AG10803 (cell line): ENCODE data around the gene CHCHD3.

Experiments used
- DNase-seq: peaks from one replicate; pipeline ENCODE4 v3.0.0; 2010; ENCODE audit warnings: low read depth
- H3K4me3 ChIP-seq: 2 replicates; pipeline ENCODE4 v1.5.1; 2011; ENCODE audit warnings: mild to moderate bottlenecking, low read length, control low read depth
- TF ChIP-seq, protein P1 (sequence below): conservative IDR thresholded peaks from 2 replicates; pipeline ENCODE4 v1.5.1; 2011; ENCODE audit warnings: mild to moderate bottlenecking, low read length, control low read depth, inconsistent platforms

The CHCHD3 gene

DNA sequence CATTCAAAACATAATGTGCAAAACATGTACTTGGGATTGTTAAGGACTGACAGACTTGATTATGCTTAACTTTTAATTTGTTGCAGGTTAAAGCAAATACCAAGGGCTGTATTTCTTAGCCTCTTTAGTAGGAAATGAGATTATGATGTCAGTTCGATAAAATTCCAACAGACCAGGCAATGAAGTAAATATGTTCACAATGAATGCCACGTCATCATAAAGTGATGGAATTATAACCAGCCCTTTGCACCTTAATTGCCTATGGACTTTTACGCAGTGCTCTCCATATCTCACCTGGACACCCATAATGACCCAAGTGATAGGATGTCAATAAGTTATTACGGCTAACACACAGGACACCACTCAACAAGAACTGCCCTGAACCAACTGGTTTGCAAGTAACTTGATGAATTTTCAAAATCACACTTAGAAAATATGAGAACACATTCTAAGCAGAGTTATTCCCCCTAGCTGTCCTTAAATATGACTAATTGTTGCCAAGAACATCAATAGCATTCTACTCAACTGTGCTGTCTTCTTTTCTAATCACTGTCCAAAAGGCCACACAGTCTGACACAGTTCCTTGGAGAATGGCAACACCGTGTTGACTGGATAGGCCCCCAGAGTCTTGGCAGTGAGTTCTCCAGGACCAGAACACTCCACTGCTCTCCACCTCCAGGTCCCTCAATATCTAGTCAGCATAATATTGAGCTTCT lies 115.0 kb downstream of the CHCHD3 start:
- TF ChIP-seq, protein P1, sequence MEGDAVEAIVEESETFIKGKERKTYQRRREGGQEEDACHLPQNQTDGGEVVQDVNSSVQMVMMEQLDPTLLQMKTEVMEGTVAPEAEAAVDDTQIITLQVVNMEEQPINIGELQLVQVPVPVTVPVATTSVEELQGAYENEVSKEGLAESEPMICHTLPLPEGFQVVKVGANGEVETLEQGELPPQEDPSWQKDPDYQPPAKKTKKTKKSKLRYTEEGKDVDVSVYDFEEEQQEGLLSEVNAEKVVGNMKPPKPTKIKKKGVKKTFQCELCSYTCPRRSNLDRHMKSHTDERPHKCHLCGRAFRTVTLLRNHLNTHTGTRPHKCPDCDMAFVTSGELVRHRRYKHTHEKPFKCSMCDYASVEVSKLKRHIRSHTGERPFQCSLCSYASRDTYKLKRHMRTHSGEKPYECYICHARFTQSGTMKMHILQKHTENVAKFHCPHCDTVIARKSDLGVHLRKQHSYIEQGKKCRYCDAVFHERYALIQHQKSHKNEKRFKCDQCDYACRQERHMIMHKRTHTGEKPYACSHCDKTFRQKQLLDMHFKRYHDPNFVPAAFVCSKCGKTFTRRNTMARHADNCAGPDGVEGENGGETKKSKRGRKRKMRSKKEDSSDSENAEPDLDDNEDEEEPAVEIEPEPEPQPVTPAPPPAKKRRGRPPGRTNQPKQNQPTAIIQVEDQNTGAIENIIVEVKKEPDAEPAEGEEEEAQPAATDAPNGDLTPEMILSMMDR, result no peak
- DNase-seq, result peak; percentile 42
- H3K4me3 ChIP-seq, result no peak overlapping the region

DNA sequence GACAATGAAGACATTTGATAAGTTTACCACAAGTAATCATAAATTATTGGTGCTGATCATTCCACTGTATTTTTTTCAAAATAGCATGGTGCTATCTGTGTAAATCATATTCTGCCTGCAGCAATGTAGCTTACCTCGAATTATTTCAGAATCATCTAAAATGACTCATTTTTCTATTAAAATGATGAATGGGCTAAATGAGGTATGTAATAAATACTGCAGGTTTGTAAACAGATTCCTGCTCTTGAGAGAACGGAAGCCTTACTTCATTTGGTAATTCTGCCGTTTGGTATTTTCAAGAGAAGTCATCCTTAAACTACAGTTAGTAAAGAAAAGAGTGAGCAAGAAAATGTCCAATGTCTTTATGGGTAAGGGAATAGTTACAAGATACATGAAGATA lies 115.9 kb downstream of the CHCHD3 start:
- no peak for DNase-seq
- no peak overlapping the region for H3K4me3 ChIP-seq
- TF ChIP-seq, protein P1, result no peak

DNA sequence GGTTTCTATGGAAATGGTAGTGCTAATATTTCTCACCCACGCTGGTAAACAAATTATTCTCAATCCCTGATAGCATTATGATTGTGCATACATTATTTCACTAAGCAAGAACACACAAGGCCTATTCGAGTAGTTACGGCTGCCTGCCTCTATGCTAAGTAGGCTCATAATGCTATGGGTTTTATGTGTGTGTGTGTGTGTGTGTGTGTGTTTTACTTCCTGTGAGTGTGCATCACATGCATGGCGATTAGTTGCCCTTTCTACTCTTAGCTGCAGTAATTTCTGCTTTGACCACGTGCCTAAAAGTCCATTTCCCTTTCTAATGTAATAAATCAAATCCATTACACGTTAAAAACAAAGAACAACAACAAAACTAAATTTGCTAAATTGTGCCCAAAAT lies 117.0 kb downstream of the CHCHD3 start:
- no peak for DNase-seq
- no peak overlapping the region for H3K4me3 ChIP-seq
- TF ChIP-seq, protein P1, result no peak

DNA sequence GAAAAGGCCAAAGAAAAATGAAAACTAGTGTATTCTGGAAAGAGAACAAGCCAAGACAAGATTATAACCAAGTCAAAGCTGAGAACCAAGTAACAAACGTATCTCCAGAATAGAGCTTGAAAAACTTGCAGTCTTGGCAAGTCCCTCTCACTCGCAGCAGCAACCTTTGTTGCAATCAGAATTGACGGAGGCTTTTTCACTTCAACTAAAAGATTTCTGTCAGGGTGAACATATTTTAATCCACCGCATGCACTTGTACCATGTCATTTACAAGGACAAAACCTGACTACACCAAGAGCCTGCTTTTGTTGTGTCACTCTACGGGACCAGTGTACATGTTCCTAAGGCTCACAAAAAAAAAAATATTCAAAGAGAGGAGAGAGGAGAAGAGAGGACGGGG lies 122.0 kb downstream of the CHCHD3 start:
- DNase-seq, result no peak
- TF ChIP-seq, protein P1, result no peak
- H3K4me3 ChIP-seq, result no peak overlapping the region

DNA sequence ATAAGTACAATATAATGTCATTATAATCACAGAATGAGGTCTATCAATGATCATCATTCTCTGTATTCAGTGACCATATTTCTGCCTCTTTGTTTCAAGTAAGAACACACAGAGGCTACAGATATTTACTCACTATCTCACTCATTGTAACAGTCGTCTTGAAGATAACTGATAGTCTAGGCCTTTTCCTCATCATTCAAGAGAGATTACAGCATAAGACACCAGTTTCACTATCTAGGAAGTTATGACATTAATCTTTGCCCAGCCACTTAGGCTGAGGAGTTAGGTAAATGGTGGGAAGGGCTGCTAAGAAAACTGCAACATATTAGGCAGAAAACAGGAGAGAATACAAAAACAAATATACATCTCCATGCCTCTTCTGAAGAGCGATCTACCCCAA lies 125.3 kb downstream of the CHCHD3 start:
- H3K4me3 ChIP-seq, result no peak overlapping the region
- DNase-seq, result no peak
- TF ChIP-seq, protein P1, result no peak

DNA sequence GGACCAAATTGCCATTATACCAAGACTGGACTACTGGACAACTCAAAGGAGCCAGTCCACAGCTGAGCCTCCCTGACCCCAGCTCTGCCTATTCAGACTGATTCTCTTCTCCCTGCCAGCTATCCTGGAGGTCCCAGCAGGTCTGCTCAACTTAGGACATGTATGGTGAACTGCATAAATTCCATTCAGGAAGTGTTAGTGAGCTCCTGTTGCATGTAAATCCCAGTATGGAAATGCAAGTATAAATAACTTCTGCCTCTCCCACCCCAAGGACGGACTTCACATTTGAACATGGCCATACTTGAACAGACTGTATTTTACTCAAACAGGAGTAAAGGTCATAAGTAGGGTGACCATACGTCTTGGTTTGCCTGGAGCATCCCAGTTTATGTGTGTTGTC lies 128.4 kb downstream of the CHCHD3 start:
- H3K4me3 ChIP-seq, result no peak overlapping the region
- TF ChIP-seq, protein P1, result no peak
- no peak for DNase-seq

DNA sequence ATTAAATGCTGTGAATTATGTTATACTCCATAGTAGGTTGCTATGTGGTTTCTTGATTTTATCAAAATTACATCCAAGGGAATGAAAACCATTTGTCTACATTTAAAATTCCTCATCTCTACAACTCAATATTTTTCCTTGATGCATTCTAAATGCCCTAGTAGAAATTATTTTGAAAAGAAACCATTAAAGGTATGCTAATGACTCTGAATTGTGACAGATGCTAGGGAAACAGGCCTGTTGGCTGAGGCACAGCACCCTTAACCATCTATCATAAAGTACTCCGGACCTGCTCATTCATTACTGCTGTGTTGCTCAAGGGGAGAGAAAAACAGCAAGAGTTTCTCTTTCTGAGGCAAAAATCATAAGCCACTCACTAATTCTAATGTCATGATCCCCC lies 131.2 kb downstream of the CHCHD3 start:
- TF ChIP-seq, protein P1, result no peak
- no peak for DNase-seq
- H3K4me3 ChIP-seq, result no peak overlapping the region
